Testis (tissue), 2 donors: ENCODE data around the gene WNK1.

Experiments used
- CTCF ChIP-seq, 3 experiments: fragments of 450-650 bp in 2 of 3; fragments of 200-600 bp in 1 of 3; sonication (generic) in 1 of 3; IDR thresholded peaks; one replicate each; pipeline ENCODE4 v1.5.1; 2016 to 2019; ENCODE audit warnings: antibody characterized with exemption in 3 of 3, mild to moderate bottlenecking in 2 of 3, moderate library complexity in 1 of 3
- POLR2A ChIP-seq: fragments of 450-650 bp; IDR thresholded peaks from one replicate; pipeline ENCODE4 v1.6.1; 2017; ENCODE audit warnings: antibody characterized with exemption, mild to moderate bottlenecking, moderate library complexity

DNA sequence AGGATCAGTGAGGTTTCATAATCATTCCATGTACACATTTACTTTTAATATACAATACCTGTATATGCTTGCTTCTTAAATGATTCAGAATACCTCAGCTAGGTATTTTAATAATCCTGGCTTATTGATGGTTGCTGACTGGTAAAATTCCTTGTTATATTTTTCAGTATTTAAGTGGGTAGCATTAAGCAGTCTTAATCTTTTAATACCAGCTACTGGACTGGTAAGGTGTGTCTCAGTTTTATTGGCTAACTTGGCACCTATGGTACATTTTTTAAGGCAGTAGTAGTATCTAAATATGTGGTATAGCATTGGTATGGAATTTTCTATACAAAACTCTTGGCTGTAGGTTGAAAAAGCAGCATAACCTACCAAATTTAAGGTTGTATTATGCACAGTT, 100.5 kb downstream of the WNK1 start:
- TF ChIP-seq POLR2A (no peak), CTCF (IDR thresholded peaks at IDR 0.05) (no peak)
